MM.1S (cell line): ENCODE results near the gene PIGN.

ENCODE experiments used
- DNase-seq: peaks from one replicate; pipeline ENCODE4 v3.0.0-alpha.2; 2015
- H2AFZ ChIP-seq: fragments of 300-600 bp; sonication (generic); 2 replicates; pipeline ENCODE4 v1.6.0; 2016; ENCODE audit warnings: antibody characterized with exemption, low read length
- H3F3A ChIP-seq: fragments of 300-600 bp; sonication (generic); 2 replicates; pipeline ENCODE4 v1.6.1; 2016; ENCODE audit warnings: mild to moderate bottlenecking, antibody characterized with exemption, low read length, moderate library complexity, mixed read lengths; ENCODE audit not compliant: insufficient read depth
- H3K27ac ChIP-seq: fragments of 300-600 bp; sonication (generic); 2 replicates; pipeline ENCODE4 v1.5.1; 2016; ENCODE audit warnings: mild to moderate bottlenecking, low read length
- H3K27me3 ChIP-seq: fragments of 300-600 bp; sonication (generic); replicated peaks from 2 replicates; pipeline ENCODE4 v1.6.0; 2016; ENCODE audit warnings: low read length; ENCODE audit not compliant: insufficient read depth
- H3K36me3 ChIP-seq: fragments of 300-600 bp; sonication (generic); replicated peaks from 2 replicates; pipeline ENCODE4 v1.6.1; 2016; ENCODE audit warnings: mild to moderate bottlenecking, low read length, mixed read lengths; ENCODE audit not compliant: insufficient read depth
- H3K4me1 ChIP-seq: fragments of 300-600 bp; sonication (generic); 2 replicates; pipeline ENCODE4 v1.6.1; 2016; ENCODE audit warnings: low read length, mixed read lengths
- H3K4me2 ChIP-seq: fragments of 300-600 bp; sonication (generic); 2 replicates; pipeline ENCODE4 v1.6.0; 2016; ENCODE audit warnings: low read depth, low read length
- H3K4me3 ChIP-seq: fragments of 300-600 bp; sonication (generic); 2 replicates; pipeline ENCODE4 v1.5.1; 2016; ENCODE audit warnings: low read length, mixed read lengths
- H3K79me2 ChIP-seq: fragments of 300-600 bp; sonication (generic); 2 replicates; pipeline ENCODE4 v1.6.1; 2016; ENCODE audit warnings: mixed run types, low read length, mixed read lengths
- H3K9ac ChIP-seq: fragments of 300-600 bp; sonication (generic); 2 replicates; pipeline ENCODE4 v1.6.1; 2016; ENCODE audit warnings: low read length, mixed read lengths
- H3K9me2 ChIP-seq: fragments of 300-600 bp; sonication (generic); replicated peaks from 2 replicates; pipeline ENCODE4 v1.6.1; 2016; ENCODE audit warnings: mild to moderate bottlenecking, low read length, mixed read lengths; ENCODE audit not compliant: insufficient read depth
- H3K9me3 ChIP-seq: fragments of 300-600 bp; sonication (generic); replicated peaks from 2 replicates; pipeline ENCODE4 v1.6.1; 2016; ENCODE audit warnings: mild to moderate bottlenecking, low read length, mixed read lengths; ENCODE audit not compliant: insufficient read depth
- H4K20me1 ChIP-seq: fragments of 300-600 bp; sonication (generic); 2 replicates; pipeline ENCODE4 v1.6.1; 2016; ENCODE audit warnings: mild to moderate bottlenecking, low read length, moderate library complexity, mixed read lengths; ENCODE audit not compliant: insufficient read depth
- CTCF ChIP-seq: fragments of 300-600 bp; sonication (generic); IDR thresholded peaks from 2 replicates; pipeline ENCODE4 v1.5.1; 2016; ENCODE audit warnings: antibody characterized with exemption, low read length, mixed read lengths
- EZH2 ChIP-seq: fragments of 300-600 bp; sonication (generic); optimal IDR thresholded peaks from 2 replicates; pipeline ENCODE3; 2017; ENCODE audit warnings: low read depth, mild to moderate bottlenecking, antibody characterized with exemption, low read length, mixed read lengths
- EZH2phosphoT487 ChIP-seq: fragments of 300-600 bp; sonication (generic); IDR thresholded peaks from 2 replicates; pipeline ENCODE4 v1.6.1; 2018; ENCODE audit warnings: antibody characterized with exemption, low read length

The PIGN gene

GRCh38 chr18:61991201-61991600 is 195.7 kb downstream of the PIGN start:
- Histone ChIP-seq H3F3A (no peaks in the 10 kb centered on the region), H3K79me2 (no peaks in the 10 kb centered on the region), H3K4me2 (no peak overlapping the region), H3K36me3 (no peaks in the 10 kb centered on the region), H3K9me3 (no peaks in the 10 kb centered on the region), H3K27ac (no peak overlapping the region), H3K9ac (no peak overlapping the region), H3K9me2 (no peaks in the 10 kb centered on the region), H3K27me3 (no peaks in the 10 kb centered on the region), H4K20me1 (no peaks in the 10 kb centered on the region), H2AFZ (no peak overlapping the region), H3K4me3 (no peak overlapping the region), H3K4me1 (peaks cover 11% of the 10 kb centered on the region)
- DNase-seq, result no peak
- TF ChIP-seq CTCF, result no peak
- no peak for TF ChIP-seq EZH2phosphoT487
- no peak for TF ChIP-seq EZH2
